ENCODE measurements around the gene ZNF705A.
"Not testable (repeated sequence)": the region's sequence is repeated elsewhere in the genome, so short reads cannot be mapped to it uniquely, and the experiment has no call there.

ZNF705A gene

GRCh38 chr12:8188088-8188487, 31.3 kb downstream of the ZNF705A start:
- not testable (repeated sequence) for DNase-seq

GRCh38 chr12:8197685-8198308, 41.0 kb downstream of the ZNF705A start:
- not testable (repeated sequence) for DNase-seq

- not testable (repeated sequence) for DNase-seq
Measured at GRCh38 chr12:8218711-8219382, 62.0 kb downstream of the ZNF705A start.

GRCh38 chr12:8221375-8221774, 64.6 kb downstream of the ZNF705A start:
- DNase-seq: not testable (repeated sequence)

- DNase-seq: not testable (repeated sequence)
Measured at GRCh38 chr12:8221844-8222243, 65.0 kb downstream of the ZNF705A start.

GRCh38 chr12:8222303-8222702, 65.5 kb downstream of the ZNF705A start:
- not testable (repeated sequence) for DNase-seq

GRCh38 chr12:8223646-8224045, 66.8 kb downstream of the ZNF705A start:
- not testable (repeated sequence) for DNase-seq

- not testable (repeated sequence) for DNase-seq
Measured at GRCh38 chr12:8224782-8225181, 68.0 kb downstream of the ZNF705A start.

GRCh38 chr12:8226355-8226754, 69.5 kb downstream of the ZNF705A start:
- no peak for DNase-seq

GRCh38 chr12:8226992-8227731, 70.3 kb downstream of the ZNF705A start, which contains the start of gene FAM90A1:
Gene FAM90A1 (minus strand): TSS chr12:8227618. CDS start chr12:8224832, 2,786 bp downstream.
- DNase-seq: peak in 1 of 5 donors; percentile 43

GRCh38 chr12:8227732-8228077, 70.9 kb downstream of the ZNF705A start:
- DNase-seq: not testable (repeated sequence)

- DNase-seq: not testable (repeated sequence)
Measured at GRCh38 chr12:8228607-8229006, 71.8 kb downstream of the ZNF705A start.

GRCh38 chr12:8229486-8229885, 72.7 kb downstream of the ZNF705A start:
- not testable (repeated sequence) for DNase-seq
